ENCODE measurements around the gene SLC7A7. TPM values are rescaled to one million over a fixed set of nuclear protein-coding genes. Genes with fewer than 3 reads are reported as not detected.
"Not testable (repeated sequence)": the region's sequence is repeated elsewhere in the genome, so short reads cannot be mapped to it uniquely, and the experiment has no call there.

The SLC7A7 gene
- total and polyA plus RNA-seq, 10 donors, result 34.2 to 165 (median 85.8) TPM

DNA sequence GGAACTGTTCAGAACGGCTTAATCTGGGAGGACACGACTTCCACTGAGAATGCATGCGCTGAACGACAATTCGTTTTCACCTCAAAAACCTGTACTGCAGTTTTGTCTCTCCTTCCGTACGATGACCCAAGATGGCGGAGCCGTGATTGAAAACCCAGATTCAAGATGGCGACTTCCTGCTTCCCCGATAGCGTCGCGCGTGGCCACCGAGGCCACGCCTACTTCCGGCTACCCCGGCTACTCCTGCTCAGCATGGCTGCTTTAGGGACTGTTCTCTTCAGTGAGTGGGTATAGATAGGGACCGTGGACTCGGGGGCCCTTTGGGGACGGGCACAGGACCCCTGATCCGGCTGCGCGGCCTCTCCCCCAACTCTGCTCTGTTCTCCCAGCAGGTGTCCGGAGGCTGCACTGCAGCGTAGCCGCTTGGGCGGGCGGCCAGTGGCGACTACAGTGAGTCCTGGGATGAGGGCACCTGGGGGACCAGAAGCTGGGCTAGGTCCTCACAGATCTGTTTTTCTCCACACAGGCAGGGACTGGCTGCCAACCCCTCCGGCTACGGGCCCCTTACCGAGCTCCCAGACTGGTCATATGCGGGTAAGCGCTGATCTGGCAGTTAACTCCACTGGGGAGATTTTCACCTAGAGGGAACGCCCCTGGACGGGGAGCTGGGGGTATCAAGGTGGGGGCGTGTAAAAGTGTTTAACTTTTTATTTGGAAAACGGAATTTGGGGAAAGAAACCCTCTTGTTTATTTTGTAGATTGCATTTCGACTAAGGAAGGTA, 14.6 kb upstream of the SLC7A7 start, which contains the start of gene MRPL52:
MRPL52 (plus strand) TSS at position 227 of the 782 bp plus-strand sequence; CDS start at position 253, 26 bp downstream.
- peak; percentile 98 for DNase-seq
- peaks cover 0 to 37% (median 20%) of the 10 kb centered on the region in 6 donors for H3K36me3 ChIP-seq
- H3K9me3 ChIP-seq, result no peaks in the 10 kb centered on the region
- 0 to 1% (median 1%) methylated on average over 40 to 41 of the region's 41 CpGs for WGBS, 5 donors
- H3K27ac ChIP-seq, result peak within 1 kb of the TSS; percentile 67 to 94 (median 88)
- peak within 1 kb of the TSS; percentile 68 to 92 (median 82) for H3K4me3 ChIP-seq
- TF ChIP-seq POLR2A (IDR thresholded peaks at IDR 0.05) (no peak), POLR2AphosphoS5 (IDR thresholded peaks at IDR 0.05) (peak; percentile 68 to 80 (median 73))
- TF ChIP-seq, protein P1, sequence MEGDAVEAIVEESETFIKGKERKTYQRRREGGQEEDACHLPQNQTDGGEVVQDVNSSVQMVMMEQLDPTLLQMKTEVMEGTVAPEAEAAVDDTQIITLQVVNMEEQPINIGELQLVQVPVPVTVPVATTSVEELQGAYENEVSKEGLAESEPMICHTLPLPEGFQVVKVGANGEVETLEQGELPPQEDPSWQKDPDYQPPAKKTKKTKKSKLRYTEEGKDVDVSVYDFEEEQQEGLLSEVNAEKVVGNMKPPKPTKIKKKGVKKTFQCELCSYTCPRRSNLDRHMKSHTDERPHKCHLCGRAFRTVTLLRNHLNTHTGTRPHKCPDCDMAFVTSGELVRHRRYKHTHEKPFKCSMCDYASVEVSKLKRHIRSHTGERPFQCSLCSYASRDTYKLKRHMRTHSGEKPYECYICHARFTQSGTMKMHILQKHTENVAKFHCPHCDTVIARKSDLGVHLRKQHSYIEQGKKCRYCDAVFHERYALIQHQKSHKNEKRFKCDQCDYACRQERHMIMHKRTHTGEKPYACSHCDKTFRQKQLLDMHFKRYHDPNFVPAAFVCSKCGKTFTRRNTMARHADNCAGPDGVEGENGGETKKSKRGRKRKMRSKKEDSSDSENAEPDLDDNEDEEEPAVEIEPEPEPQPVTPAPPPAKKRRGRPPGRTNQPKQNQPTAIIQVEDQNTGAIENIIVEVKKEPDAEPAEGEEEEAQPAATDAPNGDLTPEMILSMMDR (IDR thresholded peaks at IDR 0.05 in 8 of 11, conservative IDR thresholded peaks at IDR 0.05 in 3 of 11), result peak in 1 of 11 experiments; percentile 15
- peaks cover 6 to 48% (median 28%) of the 10 kb centered on the region in 6 donors for H3K4me1 ChIP-seq
- no peaks in the 10 kb centered on the region for H3K27me3 ChIP-seq (replicated peaks in 1 of 7)
- intact Hi-C loops (cut with DNase I; ENCODE audit: low total_unique reads), result no loop called here

DNA sequence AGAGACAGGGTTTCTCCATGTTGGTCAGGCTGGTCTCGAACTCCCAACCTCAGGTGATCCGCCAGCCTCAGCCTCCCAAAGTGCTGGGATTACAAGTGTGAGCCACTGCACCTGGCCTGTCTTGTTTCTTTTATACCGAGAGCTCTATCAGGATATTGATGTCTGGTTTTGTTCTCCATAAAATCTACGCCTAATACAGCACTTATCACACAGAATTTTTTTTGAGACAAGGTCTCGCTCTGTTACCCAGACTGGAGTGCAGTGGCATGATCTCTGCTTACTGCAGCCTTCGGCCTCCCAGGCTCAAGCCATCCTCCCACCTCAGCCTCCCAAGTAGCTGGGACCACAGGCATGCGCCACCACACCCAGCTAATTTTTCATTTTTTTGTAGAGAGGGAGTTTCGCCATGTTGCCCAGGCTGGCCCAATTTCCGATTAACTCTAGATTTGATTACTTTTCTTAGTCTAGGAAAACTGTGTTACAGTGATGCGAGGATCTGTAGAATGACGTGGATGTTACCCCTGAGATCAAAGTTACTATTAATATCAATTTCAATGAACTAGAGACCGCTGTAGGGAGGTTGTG, 13.9 kb upstream of the SLC7A7 start:
- Histone ChIP-seq H3K4me1 (peaks cover 6 to 51% (median 34%) of the 10 kb centered on the region in 6 donors), H3K36me3 (peaks cover 0 to 30% (median 16%) of the 10 kb centered on the region in 6 donors), H3K4me3 (peak overlapping the region; percentile 68 to 92 (median 82)), H3K27ac (peak overlapping the region; percentile 67 to 94 (median 88))
- H3K9me3 ChIP-seq; H3K27me3 ChIP-seq (replicated peaks in 1 of 7); intact Hi-C loops (cut with DNase I; ENCODE audit: low total_unique reads): not testable (repeated sequence)
- WGBS, 5 donors, result 83 to 86% (median 84%) methylated on average over 12 of the region's 12 CpGs
- peak; percentile 62 for DNase-seq

DNA sequence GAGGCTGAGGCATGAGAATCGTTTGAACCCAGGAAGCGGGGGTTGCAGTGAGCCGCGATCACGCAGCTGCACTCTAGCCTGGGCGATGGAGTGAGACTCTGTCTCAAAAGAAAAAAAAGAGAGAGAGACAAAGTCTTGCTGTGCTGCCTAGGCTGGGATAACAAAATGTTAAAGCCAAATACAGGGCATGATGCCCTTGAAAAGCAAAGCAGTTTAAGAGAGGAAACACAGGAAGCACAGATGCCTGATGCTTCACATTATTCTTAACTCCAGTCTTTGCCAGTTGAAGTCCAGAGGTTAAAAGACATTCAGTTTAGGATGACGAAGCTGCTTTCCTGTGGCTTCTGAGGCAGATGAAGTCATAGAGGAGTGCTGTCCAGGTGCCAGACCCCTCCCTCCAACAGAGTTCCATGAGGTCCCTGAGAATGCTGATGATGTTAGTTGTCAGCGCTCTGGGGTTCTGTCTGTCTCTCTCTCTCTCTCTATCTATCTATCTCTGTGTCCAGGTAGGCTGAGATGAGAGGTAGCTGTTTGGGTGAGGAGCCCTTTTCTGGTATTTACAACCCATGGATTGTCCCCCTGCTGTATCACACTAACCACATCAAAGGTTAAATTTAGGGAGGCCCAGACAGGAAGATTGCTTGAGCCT, 9.6 kb upstream of the SLC7A7 start:
- peak; percentile 72 for DNase-seq
- intact Hi-C loops (cut with DNase I; ENCODE audit: low total_unique reads), result no loop called here
- Histone ChIP-seq H3K27me3 (replicated peaks in 1 of 7) (peaks cover 0 to 8% (median 0%) of the 10 kb centered on the region in 7 donors), H3K4me1 (peaks cover 17 to 59% (median 45%) of the 10 kb centered on the region in 6 donors), H3K27ac (peak overlapping the region in 6 of 8 donors; percentile 29 to 85 (median 62)), H3K9me3 (no peaks in the 10 kb centered on the region), H3K36me3 (no peaks in the 10 kb centered on the region), H3K4me3 (peak overlapping the region in 1 of 8 donors; percentile 17)
- 14 to 30% (median 20%) methylated on average over 8 of the region's 8 CpGs for WGBS, 5 donors
- TF ChIP-seq POLR2AphosphoS5 (IDR thresholded peaks at IDR 0.05) (peak in 2 of 3 donors; percentile 8 to 24), POLR2A (IDR thresholded peaks at IDR 0.05) (no peak)
- TF ChIP-seq, protein P1 (IDR thresholded peaks at IDR 0.05 in 8 of 11, conservative IDR thresholded peaks at IDR 0.05 in 3 of 11), result no peak

DNA sequence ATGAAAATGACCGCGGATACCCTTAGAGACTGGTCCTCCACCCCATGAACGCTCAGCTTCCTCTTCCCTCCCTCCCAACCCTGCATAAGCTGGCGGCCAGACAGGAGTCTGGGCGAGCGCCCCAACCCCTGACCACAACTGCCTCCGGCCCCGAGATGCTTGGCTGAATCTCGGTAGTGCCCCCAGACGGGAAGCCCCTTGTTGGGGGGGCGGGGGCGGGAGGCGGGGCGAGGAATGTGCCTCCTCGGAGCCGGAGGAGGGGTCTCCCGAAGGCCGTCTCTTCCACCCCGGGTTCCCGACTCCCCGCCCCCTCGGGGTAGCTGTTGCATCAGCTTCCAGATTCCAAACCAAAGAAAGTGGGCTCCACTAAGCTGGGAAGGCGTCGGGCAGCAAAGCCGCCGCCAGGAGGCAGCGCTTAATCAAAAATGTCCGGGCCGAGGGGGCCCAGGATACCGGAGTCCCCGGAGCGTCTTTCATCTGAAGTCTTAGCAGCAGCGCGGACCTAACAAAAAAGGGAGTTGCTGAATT, 7.4 kb upstream of the SLC7A7 start:
- intact Hi-C loops (cut with DNase I; ENCODE audit: low total_unique reads), result loop anchor here (2.0 kb wide), 1 partner anchor 30 kb away; no protein-coding TSS in a partner anchor
- H3K4me1 ChIP-seq, result peaks cover 25 to 75% (median 60%) of the 10 kb centered on the region in 6 donors
- H3K4me3 ChIP-seq, result peak overlapping the region; percentile 32 to 71 (median 44)
- H3K36me3 ChIP-seq, result no peaks in the 10 kb centered on the region
- H3K27me3 ChIP-seq (replicated peaks in 1 of 7), result peaks cover 0 to 8% (median 0%) of the 10 kb centered on the region in 7 donors
- no peaks in the 10 kb centered on the region for H3K9me3 ChIP-seq
- DNase-seq, result peak; percentile 93
- WGBS, 5 donors, result 0 to 2% (median 1%) methylated on average over 18 to 34 of the region's 34 CpGs
- no peak for TF ChIP-seq POLR2A (IDR thresholded peaks at IDR 0.05)
- TF ChIP-seq, protein P1 (IDR thresholded peaks at IDR 0.05 in 8 of 11, conservative IDR thresholded peaks at IDR 0.05 in 3 of 11), result peak; percentile 70 to 94 (median 85)
- peak in 1 of 3 donors; percentile 52 for TF ChIP-seq POLR2AphosphoS5 (IDR thresholded peaks at IDR 0.05)
- H3K27ac ChIP-seq, result peak overlapping the region; percentile 65 to 89 (median 81)

All from spleen (tissue), 11 donors.